ENCODE results near the gene APOA4.

GRCh38 chr11:116861539-116861938 is 38.4 kb upstream of the APOA4 start:
- TF ChIP-seq POLR2A (IDR thresholded peaks at IDR 0.05; ENCODE audit: low read length): no peak
- TF ChIP-seq RFX5 (IDR thresholded peaks at IDR 0.05): no peak
- TF ChIP-seq CTCF (IDR thresholded peaks at IDR 0.05): no peak
- TF ChIP-seq RAD21 (conservative IDR thresholded peaks at IDR 0.05 in 1 of 2, IDR thresholded peaks at IDR 0.05 in 1 of 2): no peak
